Kasumi-1 (cell line): ENCODE results near the gene DDX47.
"Not testable (repeated sequence)": the region's sequence is repeated elsewhere in the genome, so short reads cannot be mapped to it uniquely, and the experiment has no call there.

Experiments used
- DNase-seq, 2 experiments: peaks; one replicate each; lab custom pipeline; 2025; lab: John Stamatoyannopoulos, UW

The DDX47 gene

GRCh38 chr12:12797794-12798152 lies 15.4 kb upstream of the DDX47 start:
- no peak for DNase-seq

DNA sequence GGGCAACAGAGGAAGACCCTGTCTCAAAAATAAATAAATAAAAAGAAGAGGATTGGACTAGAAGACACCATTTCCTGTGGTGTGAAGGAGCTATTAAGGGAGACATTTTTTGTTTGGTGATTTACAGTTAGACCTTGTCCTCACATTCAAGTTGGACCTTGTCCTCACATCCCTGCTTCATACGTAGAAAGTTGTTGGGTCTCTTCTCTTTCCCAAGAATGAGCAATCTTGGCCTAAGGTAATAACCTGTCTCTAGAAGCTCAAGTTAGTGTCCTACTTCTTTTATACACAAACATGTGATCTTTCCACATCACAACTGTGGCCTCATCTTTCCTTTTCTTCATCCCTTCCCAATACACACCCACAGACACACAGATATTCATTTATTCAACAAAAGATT lies 14.7 kb upstream of the DDX47 start:
- no peak for DNase-seq

DNA sequence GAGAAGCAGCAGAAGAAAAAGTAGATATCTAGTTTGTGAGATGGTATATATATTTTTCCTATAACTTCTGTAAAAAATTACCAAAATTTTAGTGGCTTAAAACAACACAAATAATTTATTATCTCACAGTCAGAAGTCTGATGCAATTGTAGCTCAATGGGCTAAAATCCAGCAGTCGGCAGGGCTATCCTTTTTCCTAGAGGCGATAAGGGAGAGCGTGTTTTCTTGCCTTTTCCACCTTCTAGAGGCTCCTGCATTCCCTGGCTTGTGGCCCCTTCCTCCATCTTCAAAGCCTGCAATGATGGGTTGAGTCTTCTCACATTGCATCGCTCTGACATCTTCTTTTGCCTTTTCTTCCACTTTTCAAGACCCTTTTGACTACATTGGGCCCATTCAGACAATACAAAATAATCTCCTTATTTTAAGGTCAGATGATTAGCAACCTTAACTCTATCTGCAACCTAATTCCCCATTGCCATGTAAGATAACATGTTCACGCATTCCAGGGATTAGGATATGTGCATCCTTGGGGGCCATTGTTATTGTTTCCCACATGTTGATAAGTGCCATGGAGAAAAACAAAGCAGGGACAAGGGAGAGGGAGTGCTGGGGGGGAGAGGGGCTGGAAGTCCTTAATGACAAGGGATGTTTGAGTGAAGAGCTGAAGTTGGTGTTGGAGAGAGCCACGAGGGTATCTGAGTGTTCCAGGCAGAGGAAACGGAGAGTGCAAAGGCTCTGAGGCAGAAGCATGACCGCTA lies 13.8 kb upstream of the DDX47 start:
- no peak for DNase-seq

GRCh38 chr12:12800406-12801180 lies 12.6 kb upstream of the DDX47 start:
- no peak for DNase-seq

DNA sequence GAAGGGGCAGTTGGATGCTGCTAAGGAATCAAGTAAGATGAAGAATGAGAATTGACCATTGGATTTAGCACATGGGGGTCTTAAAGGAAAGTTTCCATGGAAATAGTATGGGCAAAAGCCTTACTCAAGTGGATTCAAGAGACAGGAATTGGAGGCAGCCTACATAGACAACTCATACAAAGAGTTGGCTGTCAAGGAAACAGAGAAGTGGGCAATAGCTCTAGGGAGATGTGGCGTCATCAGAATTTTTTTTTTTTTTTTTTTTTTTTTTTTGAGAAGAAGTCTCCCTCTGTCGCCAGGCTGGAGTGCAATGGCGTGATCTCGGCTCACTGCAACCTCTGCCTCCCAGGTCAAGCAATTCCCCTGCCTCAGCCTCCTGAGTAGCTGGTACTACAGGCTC lies 11.5 kb upstream of the DDX47 start:
- DNase-seq = not testable (repeated sequence)

DNA sequence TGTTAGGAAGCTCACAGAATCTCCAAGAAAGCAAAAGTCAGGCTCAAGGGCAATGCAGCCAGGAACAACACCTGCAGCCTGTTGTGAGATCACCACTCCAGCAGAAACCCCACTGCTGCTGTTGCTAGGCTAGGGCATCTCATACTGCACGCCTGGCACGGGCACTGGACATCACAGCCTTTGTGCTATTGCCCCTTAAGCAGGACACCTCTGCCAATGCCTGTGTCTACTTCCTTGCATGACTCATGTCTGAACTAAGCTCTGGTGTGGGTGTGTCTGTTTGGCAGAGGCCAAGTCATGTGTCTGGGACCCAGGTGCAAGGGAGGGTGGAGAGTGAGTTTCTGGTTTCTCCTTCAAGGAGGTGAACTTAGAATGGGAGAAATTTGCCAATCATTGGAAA lies 10.0 kb upstream of the DDX47 start:
- peak in 1 of 2 experiments; percentile 4 for DNase-seq

DNA sequence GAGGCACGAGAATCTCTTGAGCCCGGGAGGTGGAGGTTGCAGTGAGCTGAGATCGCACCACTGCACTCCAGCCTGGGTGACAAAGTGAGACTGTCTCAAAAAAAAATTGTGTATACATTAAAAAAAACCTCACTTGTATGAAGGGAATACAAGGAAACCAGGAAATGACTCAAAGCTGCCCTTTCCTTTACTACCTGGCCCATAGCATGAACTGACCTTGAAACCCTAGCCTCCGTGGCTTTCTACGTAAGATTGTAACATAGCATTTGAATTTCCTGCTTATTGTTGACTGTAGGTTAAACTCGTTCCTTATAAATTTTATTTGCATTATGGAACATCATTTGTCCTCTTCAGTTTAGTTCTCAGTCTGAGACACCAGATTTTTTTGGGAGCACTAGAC lies 9.1 kb upstream of the DDX47 start:
- no peak for DNase-seq

DNA sequence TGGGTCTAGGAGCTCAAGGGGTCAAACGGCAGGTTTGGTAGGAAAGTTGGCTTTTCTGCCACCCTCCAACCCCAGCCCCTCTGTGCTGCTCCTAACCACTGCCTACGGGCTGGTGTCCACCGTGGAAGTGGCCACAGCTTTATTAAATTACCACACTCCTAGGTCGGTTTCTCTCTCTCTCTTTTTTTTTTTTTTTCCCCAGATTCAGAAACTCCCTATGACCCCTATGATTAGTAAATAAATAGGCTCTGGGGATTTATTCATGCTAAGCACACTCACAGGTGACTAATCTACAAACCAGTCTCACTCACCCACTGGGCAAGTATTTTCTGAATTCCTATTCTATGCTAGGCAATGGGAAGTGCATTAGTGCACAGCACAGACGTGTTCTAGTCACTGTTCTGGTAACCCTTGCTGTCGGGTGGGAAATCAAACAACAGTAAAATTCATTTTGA lies 8.7 kb upstream of the DDX47 start:
- DNase-seq = no peak

GRCh38 chr12:12806784-12807516 lies 6.2 kb upstream of the DDX47 start:
- no peak for DNase-seq

GRCh38 chr12:12807517-12807903 lies 5.6 kb upstream of the DDX47 start:
- DNase-seq = not testable (repeated sequence)

DNA sequence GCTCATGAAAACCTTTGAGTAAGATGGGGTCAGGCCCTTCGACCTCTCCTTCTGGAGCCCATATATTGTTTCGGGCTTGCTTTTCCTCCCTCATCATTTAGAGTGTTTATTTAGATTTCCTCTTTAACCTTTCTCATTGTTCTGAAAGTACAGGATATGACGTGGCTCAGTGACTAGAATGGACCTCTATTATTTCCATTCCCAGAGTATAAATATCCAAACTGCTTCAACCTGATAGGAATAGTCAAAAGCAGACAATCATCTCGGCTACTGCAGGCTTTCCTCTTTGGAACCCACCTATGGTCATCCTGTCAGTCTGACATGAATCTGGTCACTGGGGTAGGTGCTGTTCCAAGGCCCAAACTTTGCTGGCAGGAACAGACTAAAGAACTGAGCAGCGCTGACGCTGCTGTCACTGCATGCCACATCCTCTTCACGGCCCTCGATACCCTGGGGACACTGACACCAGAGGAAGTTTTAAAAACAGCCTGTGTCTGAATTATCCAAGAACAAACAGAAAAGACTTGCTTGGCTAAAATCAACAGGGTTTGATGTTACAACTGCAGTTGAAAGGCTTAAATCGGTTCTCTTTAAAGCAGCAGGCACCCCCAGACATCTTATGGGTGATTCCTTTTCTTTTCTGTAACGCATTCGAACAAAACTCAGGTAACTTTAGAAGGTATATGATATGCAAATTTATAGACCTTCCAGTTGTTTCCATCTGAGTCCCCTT lies 5.0 kb upstream of the DDX47 start:
- DNase-seq = peak; percentile 3 to 9

- DNase-seq = no peak
Measured at GRCh38 chr12:12810553-12811021, 2.6 kb upstream of the DDX47 start.

- DNase-seq = peak; percentile 6 to 7
Measured at GRCh38 chr12:12811343-12811742, 1.8 kb upstream of the DDX47 start.

DNA sequence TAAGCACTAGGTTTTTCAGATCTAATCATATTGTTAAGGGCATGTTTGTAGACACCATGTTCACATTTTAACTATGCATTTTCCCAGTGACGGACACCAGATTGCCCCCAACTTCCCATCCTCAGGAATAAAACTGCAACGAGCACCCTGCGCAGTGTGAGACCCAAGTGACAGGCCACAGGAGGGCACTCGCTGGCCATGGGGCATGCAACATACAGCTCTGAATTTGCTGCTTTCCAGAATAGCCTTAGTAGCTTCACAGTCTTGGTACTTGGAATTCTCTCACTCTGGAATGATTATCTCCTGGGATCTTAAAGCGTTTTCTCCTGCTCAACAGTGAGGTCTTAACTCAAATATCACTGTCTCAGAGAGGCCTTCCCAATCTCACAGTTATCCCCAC lies 972 bp upstream of the DDX47 start:
- DNase-seq = no peak

DNA sequence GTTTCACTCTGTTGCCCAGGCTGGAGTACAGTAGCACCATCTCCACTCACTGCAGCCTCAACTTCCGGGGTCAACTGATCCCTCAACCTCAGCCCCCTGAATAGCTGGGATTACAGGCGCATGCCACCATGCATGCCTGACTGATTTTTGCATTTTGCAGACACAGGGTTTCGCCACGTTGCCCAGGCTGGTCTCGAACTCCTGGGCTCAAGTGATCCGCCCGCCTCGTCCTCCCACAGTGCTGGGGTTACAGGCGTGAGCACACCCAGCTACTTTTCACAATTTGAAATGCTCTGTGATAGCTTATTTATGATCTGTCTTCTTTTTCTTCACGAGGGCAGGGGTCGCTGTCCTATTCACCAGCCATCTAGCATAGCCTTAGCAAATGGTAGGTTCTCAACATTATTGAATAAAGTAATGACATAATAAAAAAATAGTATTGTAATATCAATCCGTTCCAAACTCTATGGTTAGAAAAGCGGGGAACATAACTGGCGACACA lies 477 bp upstream of the DDX47 start:
- no peak for DNase-seq

DNA sequence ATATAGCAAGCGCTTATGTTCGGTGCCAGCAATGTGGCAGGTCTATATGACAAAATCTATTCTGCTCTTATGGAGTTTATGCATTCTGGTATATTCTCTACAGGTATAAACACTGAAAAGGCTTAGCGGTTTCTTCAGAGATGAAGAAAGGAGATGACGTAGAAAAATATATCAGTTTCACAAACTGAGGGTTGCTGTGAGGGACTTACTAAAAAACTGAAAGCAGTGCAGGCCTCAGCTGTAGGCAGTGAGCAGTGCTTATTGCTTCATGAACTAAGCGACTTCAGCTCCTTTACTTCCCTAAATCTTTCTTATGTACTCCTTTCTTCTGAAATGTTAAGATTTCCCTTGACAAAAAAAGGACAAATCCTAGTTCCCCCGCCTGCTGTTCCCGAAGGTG lies 4.5 kb downstream of the DDX47 start:
- no peak for DNase-seq

- no peak for DNase-seq
Measured at GRCh38 chr12:12818701-12819100, 5.6 kb downstream of the DDX47 start.

DNA sequence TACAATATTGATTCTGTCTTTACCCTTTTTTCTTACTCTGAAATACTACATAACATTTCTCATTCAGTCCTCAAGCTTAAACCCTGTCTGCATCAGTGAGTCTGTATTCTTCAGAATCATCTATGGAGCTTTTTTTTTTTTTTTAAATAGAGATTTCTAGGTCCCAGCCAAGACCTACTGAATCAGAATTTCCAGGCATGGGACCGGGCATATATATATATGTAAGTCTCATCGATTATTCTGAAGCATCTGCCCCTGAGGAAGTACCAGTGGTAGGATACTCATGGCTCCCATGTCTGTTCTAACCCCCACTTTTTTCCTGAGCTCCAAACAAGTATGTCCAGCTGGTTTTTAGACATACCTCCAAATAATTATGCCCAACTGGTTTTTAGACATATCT lies 6.1 kb downstream of the DDX47 start:
- no peak for DNase-seq

DNA sequence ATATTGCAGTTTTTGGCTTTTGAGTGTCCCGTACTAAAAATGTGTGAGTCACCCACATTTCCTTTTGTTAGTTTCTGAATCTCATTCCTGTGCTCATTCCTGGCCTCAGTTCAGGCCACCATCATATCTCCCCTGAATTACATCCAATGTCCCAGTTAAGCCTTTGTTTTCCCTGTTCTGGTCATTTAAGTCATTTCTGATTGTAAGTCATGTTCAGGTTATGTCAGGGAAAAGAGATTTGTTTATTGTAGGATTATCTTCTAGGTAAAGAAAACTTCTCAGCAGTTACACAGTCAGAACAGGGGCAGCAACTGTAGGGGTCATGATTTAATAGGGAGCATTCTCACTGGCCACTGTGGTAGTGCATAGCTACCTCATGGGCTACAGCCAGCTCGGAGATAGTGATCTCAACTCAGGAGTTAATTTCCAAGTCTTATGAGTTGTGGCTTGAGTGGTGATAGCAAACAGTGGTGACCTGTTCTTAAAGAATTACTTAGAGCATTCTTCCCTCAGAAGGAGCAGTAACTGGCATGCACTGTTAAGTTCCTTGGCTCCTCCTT lies 6.7 kb downstream of the DDX47 start:
- no peak for DNase-seq

GRCh38 chr12:12820376-12820775 lies 7.2 kb downstream of the DDX47 start:
- not testable (repeated sequence) for DNase-seq

DNA sequence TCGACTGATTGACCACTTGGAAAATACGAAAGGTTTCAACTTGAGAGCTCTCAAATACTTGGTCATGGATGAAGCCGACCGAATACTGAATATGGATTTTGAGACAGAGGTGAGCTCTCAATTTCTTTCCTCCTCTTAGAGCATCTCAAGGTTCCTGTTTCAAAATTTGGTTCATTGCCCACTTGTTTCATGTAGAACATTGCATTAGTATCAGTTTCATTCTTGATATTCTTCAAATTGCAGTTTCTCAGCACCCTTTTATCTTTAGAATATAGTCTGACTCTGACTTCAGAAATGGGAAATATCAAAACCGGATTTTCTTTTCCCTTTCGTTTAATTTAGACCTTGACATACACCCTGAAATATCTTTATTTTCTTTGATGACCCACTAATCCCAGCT lies 8.8 kb downstream of the DDX47 start:
- no peak for DNase-seq
